Fibroblast of mammary gland (primary cell): Measurements from ENCODE around the gene PRDX6.

ENCODE experiments used
- DNase-seq: peaks from one replicate; pipeline ENCODE4 v3.0.0-alpha.2; 2010; ENCODE audit warnings: low read depth
- H3K4me3 ChIP-seq: 2 replicates; pipeline ENCODE4 v1.5.1; 2011; ENCODE audit warnings: low read depth, mild to moderate bottlenecking, low read length, moderate library complexity; ENCODE audit not compliant: control insufficient read depth
- CTCF ChIP-seq: conservative IDR thresholded peaks from 2 replicates; pipeline ENCODE4 v1.5.1; 2011; ENCODE audit warnings: low read depth, low read length, inconsistent platforms; ENCODE audit not compliant: control insufficient read depth, insufficient read depth

Gene PRDX6

DNA sequence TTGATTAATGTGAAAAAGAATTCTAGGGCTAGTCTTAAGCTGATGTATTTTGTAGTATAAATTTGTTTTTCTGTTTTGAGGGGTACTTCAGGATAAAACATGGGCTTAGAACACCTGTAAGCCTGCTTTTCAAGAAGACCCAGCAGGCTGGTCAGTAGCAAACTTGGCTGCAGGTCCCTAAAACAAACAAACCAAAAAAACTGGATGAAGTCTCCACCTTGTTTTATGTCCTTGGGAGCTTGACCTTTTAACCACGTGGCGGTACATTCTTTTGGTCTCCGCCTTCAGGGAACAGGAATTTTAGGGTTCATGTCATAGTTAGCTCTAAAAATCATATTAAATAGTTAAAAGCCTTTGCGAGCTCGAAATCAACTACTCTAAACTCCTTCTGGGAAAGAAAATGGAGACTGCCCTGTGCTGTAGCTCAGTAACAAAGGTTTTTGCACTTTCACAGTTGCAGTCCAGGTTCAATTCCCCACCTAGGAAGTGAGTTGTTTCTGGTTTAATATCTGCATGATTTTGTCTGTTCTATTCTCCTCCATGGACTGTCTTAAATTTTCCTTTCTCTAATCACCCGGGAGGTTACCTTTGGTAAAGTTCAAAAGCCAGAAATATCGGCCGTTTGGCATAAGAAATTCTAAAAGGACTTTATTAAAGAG lies 18.6 kb downstream of the PRDX6 start:
- no peak for DNase-seq
- H3K4me3 ChIP-seq: no peak overlapping the region
- no peak for TF ChIP-seq CTCF

- H3K4me3 ChIP-seq: no peak overlapping the region
- DNase-seq: no peak
- no peak for TF ChIP-seq CTCF
These were observed 19.7 kb downstream of the PRDX6 start for GRCh38 chr1:173496757-173497320.

DNA sequence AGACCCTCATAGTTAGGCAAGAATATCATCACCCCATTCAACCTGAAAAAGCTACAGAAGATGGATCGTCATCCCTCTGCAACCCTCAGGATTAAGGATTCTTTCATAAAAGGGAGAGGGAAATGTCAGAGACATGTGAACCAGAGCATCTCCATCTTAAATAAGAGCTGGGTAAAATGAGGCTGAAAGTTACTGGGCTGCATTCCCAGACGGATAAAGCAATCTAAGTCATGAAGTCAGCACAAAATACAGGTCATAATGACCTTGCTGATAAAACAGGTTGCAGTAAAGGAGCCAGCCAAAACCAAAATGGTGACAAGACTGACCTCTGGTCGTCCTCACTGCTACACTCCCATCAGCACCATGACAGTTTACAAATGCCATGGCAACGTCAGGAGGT lies 22.6 kb downstream of the PRDX6 start:
- no peak for DNase-seq
- TF ChIP-seq CTCF: no peak
- H3K4me3 ChIP-seq: no peak overlapping the region

- TF ChIP-seq CTCF: no peak
- no peak for DNase-seq
- no peak overlapping the region for H3K4me3 ChIP-seq
These were observed 25.0 kb downstream of the PRDX6 start for GRCh38 chr1:173502104-173502503.

DNA sequence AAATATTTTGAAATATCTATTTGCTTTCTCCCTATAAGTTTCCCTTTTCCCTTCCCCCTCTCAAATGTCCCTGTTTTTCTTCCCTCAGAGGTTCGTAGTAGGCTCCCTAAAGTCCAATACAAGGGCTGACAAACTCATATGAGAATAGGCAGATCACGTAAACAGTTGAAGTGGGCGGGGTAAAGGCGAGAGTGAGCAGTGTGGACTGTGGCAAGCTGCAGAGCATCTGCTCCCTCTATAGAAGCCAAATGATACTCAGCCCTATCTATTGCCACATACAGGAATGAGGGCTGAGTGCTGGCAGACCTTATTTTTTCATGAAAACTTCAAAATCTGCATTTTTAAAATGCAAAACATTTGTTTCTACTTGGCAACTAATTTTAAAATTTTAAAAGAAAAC lies 26.3 kb downstream of the PRDX6 start:
- no peak for TF ChIP-seq CTCF
- H3K4me3 ChIP-seq: no peak overlapping the region
- peak; percentile 75 for DNase-seq

DNA sequence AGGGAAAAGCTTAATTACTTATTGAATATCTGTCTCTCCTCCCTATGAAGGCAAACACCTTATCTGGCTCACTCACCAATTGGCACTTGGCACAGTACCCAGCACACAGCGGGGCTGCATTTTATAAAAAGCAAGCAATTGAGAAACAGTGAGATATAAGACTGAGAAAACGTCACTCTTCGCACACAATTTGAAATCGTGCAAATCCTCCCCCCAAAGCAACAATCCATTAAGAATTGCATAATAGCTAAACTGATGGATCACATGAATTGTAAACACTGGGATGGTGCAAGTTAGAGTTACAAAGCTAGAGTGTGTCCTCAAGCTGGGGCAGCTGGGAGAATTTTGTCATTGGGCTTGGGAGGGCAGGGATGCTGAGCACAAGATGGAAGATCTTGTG lies 27.1 kb downstream of the PRDX6 start:
- H3K4me3 ChIP-seq: no peak overlapping the region
- TF ChIP-seq CTCF: no peak
- DNase-seq: no peak

GRCh38 chr1:173505391-173505790 lies 28.3 kb downstream of the PRDX6 start:
- no peak overlapping the region for H3K4me3 ChIP-seq
- TF ChIP-seq CTCF: no peak
- no peak for DNase-seq
